H1 (cell line): Measurements from ENCODE around the gene BCL2L12. TPM values are rescaled to one million over a fixed set of nuclear protein-coding genes. Genes with fewer than 3 reads are reported as not detected.

Experiments
- CTCF ChIA-PET: fragments of 300-600 bp; sonication (Branson Sonifier 250); formaldehyde crosslinking; loops from one replicate; lab custom pipeline; 2021; ENCODE audit not compliant: partially characterized antibody; lab: Charles Lee
- POLR2A ChIA-PET: fragments of 300-600 bp; sonication (Branson Sonifier 250); formaldehyde crosslinking; loops from one replicate; lab custom pipeline; 2021; ENCODE audit warnings: inconsistent platforms; ENCODE audit not compliant: partially characterized antibody; lab: Charles Lee
- DNase-seq, 2 experiments: peaks; one replicate each; pipeline versions ENCODE4 v3.0.0 to v3.0.0-alpha.2; 2010 to 2022; ENCODE audit warnings: low spot score in 2 of 2, low read depth in 1 of 2, mixed read lengths in 1 of 2
- FAIRE-seq: peaks from 2 replicates; lab custom pipeline; 2011; peaks lifted over from hg19 to GRCh38; lab: Jason Lieb, UNC
- H2AFZ ChIP-seq: 2 replicates; pipeline ENCODE4 v1.8.1; 2012; ENCODE audit warnings: low read length, inconsistent platforms
- H2AK5ac ChIP-seq: 2 replicates; pipeline ENCODE4 v1.6.1; 2013; ENCODE audit warnings: low read depth, low read length
- H2BK120ac ChIP-seq: replicated peaks from 2 replicates; pipeline ENCODE3; 2013; ENCODE audit warnings: low read depth, low read length, inconsistent platforms
- H2BK12ac ChIP-seq: 2 replicates; pipeline ENCODE4 v1.6.1; 2013; ENCODE audit warnings: low read depth, low read length
- H2BK15ac ChIP-seq: 2 replicates; pipeline ENCODE4 v1.6.1; 2013; ENCODE audit warnings: low read length
- H2BK20ac ChIP-seq: 2 replicates; pipeline ENCODE4 v1.6.1; 2013; ENCODE audit warnings: low read length
- H2BK5ac ChIP-seq: 2 replicates; pipeline ENCODE4 v1.6.1; 2013; ENCODE audit warnings: low read depth, low read length
- H3K14ac ChIP-seq: 2 replicates; pipeline ENCODE4 v1.6.1; 2013; ENCODE audit warnings: inconsistent platforms; ENCODE audit not compliant: insufficient read length
- H3K18ac ChIP-seq: 2 replicates; pipeline ENCODE4 v1.6.1; 2013; ENCODE audit warnings: low read length; ENCODE audit errors: extremely low read depth
- H3K23ac ChIP-seq: 2 replicates; pipeline ENCODE4 v1.6.1; 2013; ENCODE audit warnings: inconsistent platforms; ENCODE audit not compliant: insufficient read length
- H3K23me2 ChIP-seq: 2 replicates; pipeline ENCODE4 v1.6.1; 2013; ENCODE audit warnings: low read depth, low read length
- H3K27ac ChIP-seq: 2 replicates; pipeline ENCODE4 v1.6.1; 2011; ENCODE audit warnings: low read depth, low read length, inconsistent platforms
- H3K27me3 ChIP-seq, 4 experiments: replicated peaks in 1 of 4; 1 replicate in 1 of 4; 2 replicates in 3 of 4; pipeline versions ENCODE4 v1.6.1 to v1.8.1; 2011 to 2013; ENCODE audit warnings: low read length in 3 of 4, mild to moderate bottlenecking in 3 of 4, inconsistent platforms in 2 of 4, mixed read lengths in 2 of 4, moderate library complexity in 1 of 4; ENCODE audit not compliant: control insufficient read depth in 3 of 4, insufficient read depth in 3 of 4; ENCODE audit errors: extremely low read depth in 1 of 4
- H3K36me3 ChIP-seq, 4 experiments: 2 replicates each; pipeline versions ENCODE4 v1.6.1 to v1.8.1; 2011 to 2013; ENCODE audit warnings: mild to moderate bottlenecking in 4 of 4, low read length in 3 of 4, moderate library complexity in 2 of 4, control low read depth in 1 of 4, inconsistent platforms in 1 of 4; ENCODE audit not compliant: insufficient read depth in 4 of 4, control insufficient read depth in 2 of 4
- H3K4ac ChIP-seq: replicated peaks from 2 replicates; pipeline ENCODE3; 2013; ENCODE audit warnings: low read length, low read depth, mixed read lengths, inconsistent platforms; ENCODE audit not compliant: insufficient read length
- H3K4me1 ChIP-seq, 4 experiments: replicated peaks in 1 of 4; 1 replicate in 1 of 4; 2 replicates in 3 of 4; pipeline versions ENCODE4 v1.6.1 to v1.8.1; 2011 to 2013; ENCODE audit warnings: low read length in 3 of 4, inconsistent platforms in 2 of 4, mixed read lengths in 1 of 4; ENCODE audit not compliant: insufficient read depth in 4 of 4, control insufficient read depth in 3 of 4
- H3K4me2 ChIP-seq, 2 experiments: 2 replicates each; pipeline versions ENCODE4 v1.6.1 to v1.8.1; 2011 to 2013; ENCODE audit warnings: low read depth in 2 of 2, low read length in 2 of 2, control low read depth in 1 of 2, inconsistent platforms in 1 of 2, mild to moderate bottlenecking in 1 of 2; ENCODE audit not compliant: insufficient read depth in 1 of 2
- H3K4me3 ChIP-seq, 4 experiments: fragments of 200-600, 300-600 bp in 1 of 4; sonication (generic), shearing (Covaris generic), sonication (Bioruptor Twin) in 1 of 4; 2 replicates each; pipeline versions ENCODE4 v1.5.1 to v1.8.1; 2011 to 2016; ENCODE audit warnings: low read length in 4 of 4, low read depth in 3 of 4, control low read depth in 2 of 4, inconsistent platforms in 2 of 4, mild to moderate bottlenecking in 2 of 4, mixed read lengths in 1 of 4, moderate library complexity in 1 of 4; ENCODE audit not compliant: insufficient read depth in 2 of 4; ENCODE audit errors: extremely low read depth in 1 of 4
- H3K56ac ChIP-seq: replicated peaks from 2 replicates; pipeline ENCODE3; 2013; ENCODE audit warnings: low read depth, mild to moderate bottlenecking, mixed read lengths, low read length, inconsistent platforms; ENCODE audit not compliant: insufficient read length
- H3K79me1 ChIP-seq: 2 replicates; pipeline ENCODE4 v1.6.1; 2013; ENCODE audit warnings: low read depth, low read length, control low read depth
- H3K79me2 ChIP-seq, 2 experiments: 2 replicates each; pipeline versions ENCODE4 v1.6.1 to v1.8.1; 2012 to 2013; ENCODE audit warnings: low read length in 2 of 2, mild to moderate bottlenecking in 2 of 2, inconsistent platforms in 1 of 2; ENCODE audit not compliant: insufficient read depth in 2 of 2, control insufficient read depth in 1 of 2
- H3K9ac ChIP-seq, 4 experiments: replicated peaks in 1 of 4; 1 replicate in 1 of 4; 2 replicates in 3 of 4; pipeline versions ENCODE4 v1.6.1 to v1.8.1; 2011 to 2013; ENCODE audit warnings: low read depth in 3 of 4, low read length in 3 of 4, control low read depth in 2 of 4, mild to moderate bottlenecking in 2 of 4, moderate library complexity in 2 of 4, inconsistent platforms in 1 of 4; ENCODE audit errors: extremely low read depth in 1 of 4
- H3K9me3 ChIP-seq, 2 experiments: 2 replicates each; pipeline versions ENCODE4 v1.6.1 to v1.8.1; 2012 to 2013; ENCODE audit warnings: mild to moderate bottlenecking in 2 of 2, moderate library complexity in 2 of 2, control low read depth in 1 of 2, inconsistent platforms in 1 of 2, low read depth in 1 of 2, low read length in 1 of 2, mixed read lengths in 1 of 2; ENCODE audit not compliant: insufficient read depth in 2 of 2
- H4K20me1 ChIP-seq, 2 experiments: replicated peaks in 1 of 2; 2 replicates each; pipeline versions ENCODE3 to v1.8.1; 2011 to 2013; ENCODE audit warnings: inconsistent platforms in 2 of 2, low read length in 2 of 2, mild to moderate bottlenecking in 1 of 2; ENCODE audit not compliant: insufficient read depth in 2 of 2, control insufficient read depth in 1 of 2
- H4K5ac ChIP-seq: 2 replicates; pipeline ENCODE4 v1.6.1; 2013; ENCODE audit warnings: low read length, low read depth, mixed read lengths, inconsistent platforms; ENCODE audit not compliant: insufficient read length
- H4K8ac ChIP-seq: 2 replicates; pipeline ENCODE4 v1.8.0; 2013; ENCODE audit warnings: mild to moderate bottlenecking, moderate library complexity, low read length, inconsistent platforms; ENCODE audit not compliant: insufficient read depth; ENCODE audit errors: extremely low read depth
- H4K91ac ChIP-seq: replicated peaks from 2 replicates; pipeline ENCODE3; 2013; ENCODE audit warnings: low read length, mixed read lengths, inconsistent platforms; ENCODE audit not compliant: insufficient read length
- SIN3A ChIP-seq, 2 experiments: IDR thresholded peaks in 1 of 2; conservative IDR thresholded peaks in 1 of 2; 2 replicates each; pipeline ENCODE4 v1.6.1; 2011 to 2012; ENCODE audit warnings: low read length in 2 of 2, improper control_type of control experiment in 1 of 2, low read depth in 1 of 2, mild to moderate bottlenecking in 1 of 2
- WGBS, 2 experiments: shearing (Covaris generic) in 1 of 2; methylation state at CpG; one replicate each; pipeline versions ENCODE4 v1.1.6 to v1.1.7; 2013 to 2015; ENCODE audit warnings: low lambda C conversion rate in 2 of 2, mixed read lengths in 2 of 2, inconsistent platforms in 1 of 2, low coverage in 1 of 2, missing lambda C conversion rate in 1 of 2; ENCODE audit not compliant: insufficient replicate concordance in 2 of 2, insufficient coverage in 1 of 2, insufficient read length in 1 of 2; ENCODE audit errors: extremely low coverage in 1 of 2, missing lambda C conversion rate in 1 of 2; 5-methylcytosine and 5-hydroxymethylcytosine counted together
- polyA plus RNA-seq, 7 experiments: library from polyadenylated mRNA; depleted of rRNA in 3 of 7; stranded (reverse) in 5 of 7; unstranded in 2 of 7; fragments of >200 nt in 5 of 7; fragments of 200-250 nt in 2 of 7; gene quantifications; 1 replicate in 5 of 7; 2 replicates in 1 of 7; 4 replicates in 1 of 7; pipeline versions ENCODE4 v1.2.1 to v1.2.3, GENCODE V29; 2011 to 2013; ENCODE audit warnings: missing spikeins in 2 of 7, mixed read lengths in 2 of 7
- total RNA-seq: library from RNA; stranded (reverse); fragmentation: NEBNext Ultra II Directional; extraction: Animal tissue kit (Norgen Biotek cat#: 25700); gene quantifications from 2 replicates; pipeline ENCODE4 v1.2.1, GENCODE V29; 2021

Gene BCL2L12
- total and polyA plus RNA-seq, 2 of the 8 experiments (the other 6 are each of a cell fraction or from before 2014, with no cell fraction given): 126 to 209 TPM

DNA sequence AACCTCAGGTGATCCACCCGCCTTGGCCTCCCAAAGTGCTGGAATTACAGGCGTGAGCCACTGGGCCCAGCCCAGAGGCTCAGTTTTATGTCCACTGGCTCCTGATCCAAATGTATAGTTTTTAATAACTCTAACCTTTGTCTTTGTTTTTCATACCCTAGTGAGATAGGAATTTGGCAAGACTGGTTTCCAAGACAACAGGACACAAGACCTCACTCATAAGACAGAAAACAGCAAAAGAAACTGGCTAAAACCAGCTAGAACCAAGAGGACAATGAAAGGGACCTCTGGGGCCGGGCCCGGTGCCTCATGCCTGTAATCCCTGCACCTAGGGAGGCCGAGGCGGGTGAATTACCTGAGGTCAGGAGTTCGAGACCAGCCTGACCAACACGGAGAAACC lies 52.8 kb downstream of the BCL2L12 start:
- Histone ChIP-seq H3K36me3 (peaks cover 0 to 4% (median 2%) of the 10 kb centered on the region in 4 experiments; a peak in 5 of 8 replicates), H2BK120ac (no peak overlapping the region), H3K56ac (no peak overlapping the region), H4K20me1 (no peaks in the 10 kb centered on the region), H3K9me3 (no peaks in the 10 kb centered on the region), H2BK5ac (no peak overlapping the region), H3K79me2 (no peaks in the 10 kb centered on the region), H3K4me2 (no peak overlapping the region; a peak in 1 of 4 replicates), H3K14ac (no peak overlapping the region), H3K4me3 (no peak overlapping the region), H3K27ac (no peak overlapping the region), H2AK5ac (no peak overlapping the region), H3K18ac (no peak overlapping the region), H2BK15ac (no peak overlapping the region), H4K8ac (no peak overlapping the region), H3K23me2 (peaks cover 2% of the 10 kb centered on the region; the same call in 1 of the 2 replicates), H3K9ac (no peak overlapping the region), H4K91ac (no peak overlapping the region), H3K4me1 (no peaks in the 10 kb centered on the region), H2BK20ac (no peak overlapping the region), H3K23ac (no peak overlapping the region), H2BK12ac (no peak overlapping the region), H2AFZ (no peak overlapping the region), H3K79me1 (no peaks in the 10 kb centered on the region), H3K4ac (no peak overlapping the region), H3K27me3 (no peaks in the 10 kb centered on the region), H4K5ac (no peak overlapping the region)
- POLR2A ChIA-PET: interaction anchor here (1.1 to 7.7 kb wide), 3 partner anchors 25 to 47 kb away, joined by 3 to 51 read pairs (median 5); partner anchors contain the start of genes ADM5 and CPT1C
- no peak for FAIRE-seq
- WGBS, 2 experiments: 97% methylated on average over 8 of the region's 8 CpGs; no CpG with 5 or more reads in 1 of the 2 experiments
- no peak for DNase-seq
- TF ChIP-seq SIN3A (conservative IDR thresholded peaks at IDR 0.05 in 1 of 2, IDR thresholded peaks at IDR 0.05 in 1 of 2; ENCODE audit: low read depth in 1 of 2, low read length in 2 of 2): no peak
- CTCF ChIA-PET: interaction anchor here (0.9 to 3.3 kb wide), 21 partner anchors 8 to 261 kb away, joined by 3 to 23 read pairs (median 7); partner anchors contain the start of genes CPT1C and TSKS
